Testis (tissue), 3 donors: ENCODE data around the gene SLC17A2. TPM values are rescaled to one million over a fixed set of nuclear protein-coding genes. Genes with fewer than 3 reads are reported as not detected.
A peak's percentile ranks its signal among the peaks of the same experiment; 100 is the strongest.

Source experiments
- DNase-seq: peaks from one replicate; pipeline ENCODE4 v3.0.0-alpha.2; 2019
- H3K27ac ChIP-seq, 2 donors: fragments of 200-600 bp; sonication (generic); one replicate each; pipeline ENCODE4 v1.5.1; 2019
- H3K27me3 ChIP-seq: fragments of 200-600 bp; sonication (generic); one replicate; pipeline ENCODE4 v1.5.1; 2019
- H3K36me3 ChIP-seq: fragments of 200-600 bp; sonication (generic); one replicate; pipeline ENCODE4 v1.5.1; 2017; ENCODE audit warnings: low read depth; ENCODE audit errors: missing control alignments
- H3K4me1 ChIP-seq: fragments of 200-600 bp; sonication (generic); one replicate; pipeline ENCODE4 v1.5.1; 2019
- H3K4me3 ChIP-seq, 2 donors: fragments of 200-600 bp; sonication (generic); one replicate each; pipeline ENCODE4 v1.5.1; 2017 to 2019
- H3K9me3 ChIP-seq: fragments of 200-600 bp; sonication (generic); one replicate; pipeline ENCODE4 v1.5.1; 2017
- POLR2A ChIP-seq: fragments of 450-650 bp; IDR thresholded peaks from one replicate; pipeline ENCODE4 v1.6.1; 2017; ENCODE audit warnings: antibody characterized with exemption, mild to moderate bottlenecking, moderate library complexity
- WGBS, 2 donors: methylation state at CpG; one replicate each; pipeline ENCODE4 v1.1.5; 2018; 5-methylcytosine and 5-hydroxymethylcytosine counted together
- intact Hi-C: fragments of 100-400 bp; cut with DNase I; formaldehyde crosslinking; loops from one replicate; pipeline ENCODE4 v1.15.1; 2023; ENCODE audit warnings: low total_unique reads
- polyA plus RNA-seq: library from polyadenylated mRNA; stranded (reverse); fragments of 350-450 nt; fragmentation: Illumina TruSeq; extraction: RNeasy Lipid Tissue Mini Kit (QIAGEN cat#74804); gene quantifications from one replicate; pipeline ENCODE4 v1.2.3, GENCODE V29; 2014; ENCODE audit warnings: low read depth, low replicate concordance; ENCODE audit not compliant: insufficient read depth
- total RNA-seq, 2 donors: library from RNA; depleted of rRNA; stranded (reverse); fragments of >200 nt; gene quantifications; one replicate each; pipeline ENCODE4 v1.2.3, GENCODE V29; 2016
- TF ChIP-seq, protein P1 (sequence below), 3 experiments: fragments of 450-650 bp in 2 of 3; fragments of 200-600 bp in 1 of 3; sonication (generic) in 1 of 3; IDR thresholded peaks; one replicate each; pipeline ENCODE4 v1.5.1; 2016 to 2019; ENCODE audit warnings: antibody characterized with exemption in 3 of 3, mild to moderate bottlenecking in 2 of 3, moderate library complexity in 1 of 3

SLC17A2 gene
- total and polyA plus RNA-seq, 3 donors from 2014 or later: 0.17 to 0.50 (median 0.31) TPM

DNA sequence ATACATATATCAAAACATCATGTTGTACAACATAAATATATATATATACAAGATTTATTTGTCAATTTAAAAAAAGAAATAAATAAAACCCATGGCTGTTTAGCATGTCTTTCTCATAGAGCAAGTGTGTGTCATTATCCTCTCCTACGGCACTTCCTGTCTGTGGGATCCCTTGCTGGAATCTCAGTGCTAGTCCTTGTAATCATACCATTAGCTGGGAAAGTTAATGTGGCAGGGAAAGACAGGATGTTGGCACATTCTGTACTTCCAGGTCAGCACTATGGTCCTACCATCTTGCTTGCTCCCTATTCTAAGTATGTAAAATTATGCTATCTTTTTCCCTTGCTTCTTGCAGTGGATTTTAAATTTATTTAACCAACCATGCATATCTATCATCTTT, 47.0 kb downstream of the SLC17A2 start:
- no peak for DNase-seq
- Histone ChIP-seq H3K4me1 (no peaks in the 10 kb centered on the region), H3K36me3 (no peaks in the 10 kb centered on the region), H3K9me3 (no peaks in the 10 kb centered on the region), H3K4me3 (no peak overlapping the region), H3K27me3 (no peaks in the 10 kb centered on the region), H3K27ac (no peak overlapping the region)
- TF ChIP-seq, protein P1, sequence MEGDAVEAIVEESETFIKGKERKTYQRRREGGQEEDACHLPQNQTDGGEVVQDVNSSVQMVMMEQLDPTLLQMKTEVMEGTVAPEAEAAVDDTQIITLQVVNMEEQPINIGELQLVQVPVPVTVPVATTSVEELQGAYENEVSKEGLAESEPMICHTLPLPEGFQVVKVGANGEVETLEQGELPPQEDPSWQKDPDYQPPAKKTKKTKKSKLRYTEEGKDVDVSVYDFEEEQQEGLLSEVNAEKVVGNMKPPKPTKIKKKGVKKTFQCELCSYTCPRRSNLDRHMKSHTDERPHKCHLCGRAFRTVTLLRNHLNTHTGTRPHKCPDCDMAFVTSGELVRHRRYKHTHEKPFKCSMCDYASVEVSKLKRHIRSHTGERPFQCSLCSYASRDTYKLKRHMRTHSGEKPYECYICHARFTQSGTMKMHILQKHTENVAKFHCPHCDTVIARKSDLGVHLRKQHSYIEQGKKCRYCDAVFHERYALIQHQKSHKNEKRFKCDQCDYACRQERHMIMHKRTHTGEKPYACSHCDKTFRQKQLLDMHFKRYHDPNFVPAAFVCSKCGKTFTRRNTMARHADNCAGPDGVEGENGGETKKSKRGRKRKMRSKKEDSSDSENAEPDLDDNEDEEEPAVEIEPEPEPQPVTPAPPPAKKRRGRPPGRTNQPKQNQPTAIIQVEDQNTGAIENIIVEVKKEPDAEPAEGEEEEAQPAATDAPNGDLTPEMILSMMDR (IDR thresholded peaks at IDR 0.05): no peak
- no peak for TF ChIP-seq POLR2A
- 85 to 87% methylated on average over 1 of the region's 1 CpG for WGBS, 2 donors
- intact Hi-C loops: no loop called here

DNA sequence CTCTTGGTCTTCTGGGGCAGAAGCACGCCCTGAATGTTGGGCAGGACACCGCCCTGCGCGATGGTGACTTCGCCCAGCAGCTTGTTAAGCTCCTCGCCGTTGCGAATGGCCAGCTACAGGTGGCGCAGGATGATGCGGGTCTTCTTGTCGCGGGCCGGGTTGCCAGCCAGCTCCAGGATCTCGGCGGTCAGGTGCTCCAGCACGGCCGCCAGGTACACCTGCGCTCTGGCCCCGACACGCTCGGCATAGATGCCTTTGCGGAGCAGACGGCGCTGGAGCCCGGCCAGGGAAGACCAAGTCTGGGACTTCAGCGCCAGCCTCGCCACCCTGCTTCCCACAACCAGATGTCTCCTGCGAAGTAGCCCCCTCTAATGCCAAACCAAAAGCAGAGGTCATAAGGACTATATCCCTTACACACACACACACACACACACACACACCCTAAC, 48.4 kb downstream of the SLC17A2 start:
- peak overlapping the region in 1 of 2 donors; percentile 4 for H3K4me3 ChIP-seq
- 62 to 63% methylated on average over 5 to 28 of the region's 28 CpGs for WGBS, 2 donors
- DNase-seq: peak; percentile 30
- no peaks in the 10 kb centered on the region for H3K9me3 ChIP-seq
- no peak for TF ChIP-seq POLR2A
- TF ChIP-seq, protein P1 (IDR thresholded peaks at IDR 0.05): no peak
- H3K27me3 ChIP-seq: no peaks in the 10 kb centered on the region
- H3K36me3 ChIP-seq: no peaks in the 10 kb centered on the region
- no peaks in the 10 kb centered on the region for H3K4me1 ChIP-seq
- intact Hi-C loops: no loop called here
- no peak overlapping the region for H3K27ac ChIP-seq

DNA sequence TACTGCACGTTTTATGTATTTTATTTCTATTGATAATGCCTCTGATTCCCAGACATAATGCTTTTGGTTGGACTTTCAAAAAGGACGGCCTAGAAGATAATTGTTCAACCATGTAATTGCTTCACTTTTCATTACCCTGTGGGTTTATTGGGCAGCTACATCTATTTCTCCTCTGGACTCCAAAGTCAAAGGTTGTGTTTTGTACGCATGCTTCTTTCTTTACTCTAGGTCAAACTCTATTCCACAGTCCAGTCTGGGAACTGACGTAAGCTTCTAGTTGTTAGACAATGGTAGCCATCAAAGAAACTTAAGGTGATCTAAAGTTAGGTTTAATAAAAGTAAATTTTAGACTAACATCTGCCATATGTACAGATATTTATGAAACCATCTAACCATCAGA, 49.9 kb downstream of the SLC17A2 start:
- Histone ChIP-seq H3K36me3 (no peaks in the 10 kb centered on the region), H3K4me1 (no peaks in the 10 kb centered on the region), H3K4me3 (no peak overlapping the region), H3K9me3 (no peaks in the 10 kb centered on the region), H3K27ac (no peak overlapping the region), H3K27me3 (no peaks in the 10 kb centered on the region)
- DNase-seq: no peak
- intact Hi-C loops: no loop called here
- TF ChIP-seq POLR2A: no peak
- TF ChIP-seq, protein P1 (IDR thresholded peaks at IDR 0.05): no peak
- 82 to 87% methylated on average over 4 of the region's 4 CpGs for WGBS, 2 donors

DNA sequence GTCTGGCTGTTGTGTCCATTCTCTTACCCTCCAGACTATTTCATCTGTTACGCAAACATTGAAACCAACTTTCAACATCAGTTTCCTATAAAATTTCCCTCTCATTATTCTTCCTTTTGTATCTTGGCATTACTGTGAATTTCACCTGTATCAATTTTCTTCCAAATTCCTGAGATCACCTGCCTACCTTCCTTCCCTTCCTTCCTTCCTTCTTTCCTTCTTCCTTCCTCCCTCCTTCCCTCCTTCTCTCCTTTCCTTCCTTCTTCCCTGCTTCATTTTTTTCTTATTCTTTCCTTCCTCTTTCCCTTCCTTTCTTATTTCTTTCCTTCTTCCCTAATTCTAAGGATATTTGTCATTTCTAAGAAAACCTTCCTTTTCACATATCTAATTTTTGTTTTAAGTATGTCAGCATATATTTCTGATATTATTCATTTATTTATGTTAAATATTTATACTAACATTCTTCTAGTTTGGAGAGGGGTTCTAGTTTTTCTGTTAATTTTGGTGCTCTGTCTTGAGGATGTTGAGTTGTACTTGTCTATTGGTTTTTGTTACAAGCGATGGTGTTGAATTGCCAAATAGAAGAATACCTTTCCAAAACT, 51.7 kb downstream of the SLC17A2 start:
- no peaks in the 10 kb centered on the region for H3K9me3 ChIP-seq
- no peak overlapping the region for H3K27ac ChIP-seq
- H3K27me3 ChIP-seq: no peaks in the 10 kb centered on the region
- no peaks in the 10 kb centered on the region for H3K36me3 ChIP-seq
- no peak for TF ChIP-seq POLR2A
- TF ChIP-seq, protein P1 (IDR thresholded peaks at IDR 0.05): no peak
- H3K4me3 ChIP-seq: no peak overlapping the region
- no peak for DNase-seq
- intact Hi-C loops: no loop called here
- 97 to 100% methylated on average over 2 of the region's 2 CpGs for WGBS, 2 donors
- H3K4me1 ChIP-seq: no peaks in the 10 kb centered on the region
